ENCODE data around the gene RNU6-9.

- TF ChIP-seq CTCF (IDR thresholded peaks at IDR 0.05), result no peak
- no peak for TF ChIP-seq TCF7L2 (IDR thresholded peaks at IDR 0.05; ENCODE audit: low read depth, low read length)
- TF ChIP-seq REST (IDR thresholded peaks at IDR 0.05; ENCODE audit: insufficient read depth in 1 of 2, low read depth in 2 of 2, low read length in 1 of 2), result no peak
- TF ChIP-seq SIN3A (IDR thresholded peaks at IDR 0.05; ENCODE audit: borderline replicate concordance, insufficient read depth, low read depth, low read length), result no peak
Observed at GRCh38 chr19:937259-937694, 44.0 kb downstream of the RNU6-9 start.
